Islet of Langerhans (tissue), 1 donor: Measurements from ENCODE around the gene ABCF1.
"Not testable (repeated sequence)": the region's sequence is repeated elsewhere in the genome, so short reads cannot be mapped to it uniquely, and the experiment has no call there.

Experiments used
- FAIRE-seq: peaks from one replicate; lab custom pipeline; 2011; peaks lifted over from hg19 to GRCh38; lab: Jason Lieb, UNC

The ABCF1 gene

DNA sequence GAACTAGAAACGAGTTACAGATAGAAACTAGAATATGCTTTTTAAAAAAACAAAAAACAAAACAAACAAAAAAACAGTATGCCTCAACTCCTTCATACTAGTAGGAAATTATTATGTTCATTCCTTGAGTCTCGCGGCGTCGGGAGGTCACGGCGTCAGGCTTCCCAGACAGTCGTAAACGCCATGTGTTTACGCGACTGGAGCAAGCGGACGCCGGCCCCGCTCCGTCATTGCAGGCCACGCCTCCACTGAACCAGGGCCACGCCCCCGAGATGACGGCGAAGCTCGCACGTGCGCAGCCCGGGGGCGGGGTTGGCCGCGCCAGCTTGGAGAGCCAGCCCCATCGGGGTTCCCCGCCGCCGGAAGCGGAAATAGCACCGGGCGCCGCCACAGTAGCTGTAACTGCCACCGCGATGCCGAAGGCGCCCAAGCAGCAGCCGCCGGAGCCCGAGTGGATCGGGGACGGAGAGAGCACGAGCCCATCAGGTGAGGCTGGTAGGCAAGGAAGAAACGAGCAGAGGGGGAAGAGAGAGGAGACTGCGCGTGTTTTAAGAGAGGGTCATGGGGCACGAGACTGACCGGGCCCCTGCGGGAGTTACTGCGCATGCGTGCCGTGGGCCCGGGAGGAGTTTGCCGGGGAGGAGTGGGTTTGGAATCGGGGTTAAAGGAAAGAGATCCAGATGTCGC is at the start of gene ABCF1:
Gene ABCF1, plus strand, starts transcription at position 368 of the 687 bp plus-strand sequence. Its CDS starts 46 bp downstream, at position 414.
- no peak for FAIRE-seq

DNA sequence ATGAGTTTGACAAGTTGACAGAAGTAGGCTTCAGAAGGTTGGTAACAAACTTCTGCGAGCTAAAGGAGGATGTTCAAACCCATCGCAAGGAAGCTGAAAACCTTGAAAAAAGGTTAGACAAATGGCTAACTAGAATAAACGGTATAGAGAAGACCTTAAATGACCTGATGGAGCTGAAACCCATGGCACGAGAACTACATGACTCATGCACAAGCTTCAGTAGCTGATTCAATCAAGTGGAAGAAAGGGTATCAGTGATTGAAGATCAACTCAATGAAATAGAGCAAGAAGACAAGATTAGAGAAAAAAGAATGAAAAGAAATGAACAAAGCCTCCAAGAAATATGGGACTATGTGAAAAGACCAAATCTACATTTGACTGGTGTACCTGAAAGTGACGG is 49.3 kb upstream of the ABCF1 start:
- FAIRE-seq = not testable (repeated sequence)

DNA sequence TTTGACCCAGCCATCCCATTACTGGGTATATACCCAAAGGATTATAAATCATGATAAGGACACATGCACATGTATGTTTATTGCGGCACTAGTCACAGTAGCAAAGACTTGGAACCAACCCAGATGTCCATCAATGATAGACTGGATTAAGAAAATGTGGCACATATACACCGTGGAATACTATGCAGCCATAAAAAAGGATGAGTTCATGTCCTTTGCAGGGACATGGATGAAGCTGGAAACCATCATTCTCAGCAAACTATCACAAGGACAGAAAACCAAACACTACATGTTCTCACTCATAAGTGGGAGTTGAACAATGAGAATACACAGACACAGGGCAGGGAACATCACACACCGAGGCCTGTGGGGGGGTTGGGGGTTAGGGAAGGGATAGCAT is 44.8 kb upstream of the ABCF1 start:
- FAIRE-seq = not testable (repeated sequence)

DNA sequence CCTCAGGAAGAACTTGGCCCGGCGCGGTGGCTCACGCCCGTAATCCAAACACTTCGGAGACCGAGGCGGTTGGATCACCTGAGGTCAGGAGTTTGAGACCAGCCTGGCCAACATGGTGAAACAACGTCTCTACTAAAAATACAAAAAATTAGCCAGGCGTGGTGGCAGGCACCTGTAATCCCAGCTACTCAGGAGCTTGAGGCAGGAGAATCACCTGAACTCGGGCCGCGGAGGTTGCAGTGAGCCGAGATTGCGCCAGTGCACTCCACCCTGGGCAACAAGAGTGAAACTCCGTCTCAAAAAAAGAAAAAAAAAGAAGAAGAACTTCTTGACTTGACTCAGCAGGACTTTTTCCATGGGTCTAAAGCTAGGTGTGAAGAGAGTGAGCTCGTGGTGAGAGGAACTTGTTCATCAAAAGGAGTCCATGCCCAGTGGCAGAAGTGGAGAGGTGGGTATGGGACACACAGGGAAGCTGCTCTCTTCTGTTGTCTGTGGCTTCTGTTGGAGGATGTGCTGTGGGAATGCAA is 41.8 kb upstream of the ABCF1 start:
- not testable (repeated sequence) for FAIRE-seq

DNA sequence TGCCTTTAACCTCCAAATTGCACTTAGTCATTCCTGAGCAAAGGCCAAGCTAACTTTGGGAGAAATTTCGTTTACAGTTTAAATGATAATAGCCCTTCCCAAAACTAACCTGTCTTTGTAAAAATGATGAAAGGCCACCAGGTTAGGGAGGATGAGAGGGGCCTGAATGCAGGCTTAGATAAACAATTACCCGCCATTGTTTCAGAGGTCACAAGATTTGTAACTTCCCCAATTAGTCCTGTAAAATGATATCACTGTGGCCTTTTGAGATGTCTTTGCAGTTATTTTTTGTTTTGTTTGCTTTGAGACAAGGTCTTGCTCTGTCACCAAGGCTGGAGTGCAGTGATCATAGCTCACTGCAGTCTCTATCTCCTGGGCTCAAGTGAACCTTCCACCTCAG is 41.2 kb upstream of the ABCF1 start:
- no peak for FAIRE-seq

DNA sequence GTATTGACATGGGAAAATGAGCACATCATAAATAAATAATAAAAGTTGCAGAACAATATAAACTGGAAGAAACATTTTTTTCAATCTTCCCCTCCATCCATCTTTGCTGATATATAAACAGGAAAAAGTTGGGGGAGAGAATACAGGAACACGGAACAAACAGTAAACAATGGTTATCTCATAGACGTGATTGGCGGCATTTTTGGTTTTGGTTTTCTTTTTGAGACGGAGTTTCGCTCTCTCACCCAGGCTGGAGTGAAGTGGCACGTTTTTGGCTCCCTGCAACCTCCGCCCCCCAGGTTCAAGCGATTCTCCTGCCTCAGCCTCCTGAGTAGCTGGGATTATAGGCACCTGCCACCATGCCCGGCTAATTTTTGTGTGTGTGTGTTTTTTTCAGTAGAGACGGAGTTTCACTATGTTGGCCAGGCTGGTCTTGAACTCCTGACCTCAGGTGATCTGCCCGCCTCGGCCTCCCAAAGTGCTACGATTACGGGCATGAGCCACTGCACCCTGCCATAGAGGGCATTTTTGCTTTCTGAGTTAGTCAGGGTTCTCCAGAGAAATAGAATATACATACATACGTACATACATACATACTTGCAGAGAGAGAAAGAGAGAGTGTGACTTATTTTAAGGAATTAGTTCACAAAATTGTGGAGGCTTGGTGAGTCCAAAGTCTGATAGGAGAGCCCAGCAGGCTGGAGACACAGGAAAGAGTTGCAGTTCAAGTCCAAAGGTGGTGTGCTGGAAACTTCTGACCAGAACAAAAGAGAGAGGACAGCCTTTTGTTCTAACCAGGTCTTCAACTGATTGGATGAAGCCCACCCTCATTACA is 37.6 kb upstream of the ABCF1 start:
- FAIRE-seq = no peak

DNA sequence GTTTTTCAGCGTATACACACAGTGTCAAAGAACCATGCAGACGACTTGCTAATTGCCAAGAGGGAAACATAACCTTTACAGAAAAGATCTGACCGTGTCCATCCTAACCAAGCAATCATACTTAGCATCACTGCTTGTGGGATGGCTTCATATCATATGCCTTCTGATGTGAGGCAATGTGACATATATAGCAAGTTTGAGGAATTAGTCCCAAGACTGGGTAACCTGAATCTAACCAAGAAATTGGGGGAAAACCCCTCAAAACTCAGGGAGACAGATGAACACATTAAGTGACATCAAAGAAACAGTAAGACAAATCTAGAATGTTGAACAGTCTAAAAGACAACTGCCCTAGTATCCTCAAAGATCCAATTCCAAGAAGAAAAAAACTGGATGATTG is 33.3 kb upstream of the ABCF1 start:
- FAIRE-seq = no peak

DNA sequence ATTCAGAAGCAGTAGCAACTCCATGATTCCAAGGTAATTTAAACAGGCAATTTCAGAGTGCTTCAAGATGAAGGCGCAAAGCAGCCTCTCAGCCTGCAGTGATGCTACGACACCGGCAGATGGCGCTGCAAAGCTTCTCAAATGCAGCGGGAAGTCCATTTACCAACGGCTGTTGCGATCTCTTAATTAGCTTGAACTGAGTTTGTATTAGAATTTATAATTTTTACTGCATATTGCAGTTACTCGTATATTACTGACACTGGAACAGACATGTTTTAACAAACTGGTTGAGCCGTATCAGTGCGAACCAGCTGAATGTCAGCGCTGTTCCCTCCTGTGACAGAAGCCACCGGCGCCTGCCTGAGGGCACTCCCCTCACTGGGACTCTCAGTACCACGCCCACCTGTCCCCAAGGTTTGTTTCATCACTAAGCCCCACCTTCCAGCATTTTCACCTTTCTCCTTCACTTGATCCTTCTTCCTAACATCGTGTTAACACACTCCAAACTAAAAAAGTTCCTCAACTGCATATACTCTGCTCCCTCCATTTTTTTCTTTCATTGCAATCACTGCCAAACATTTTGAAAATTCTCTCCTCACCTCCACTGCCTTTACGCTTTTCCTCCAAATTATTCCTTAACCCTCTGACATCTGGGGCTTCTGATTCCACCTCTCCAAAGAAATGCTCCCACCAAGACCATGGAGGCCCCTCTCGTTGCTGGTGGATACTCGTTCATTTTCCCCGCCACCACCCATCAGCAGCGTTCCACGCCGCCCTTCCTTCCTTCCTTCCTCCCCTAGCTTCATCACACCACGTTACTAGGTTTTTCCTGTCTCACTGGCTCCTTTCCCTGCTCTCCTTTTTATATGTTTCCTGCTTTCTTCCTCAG is 29.5 kb upstream of the ABCF1 start:
- FAIRE-seq = peak; percentile 97

DNA sequence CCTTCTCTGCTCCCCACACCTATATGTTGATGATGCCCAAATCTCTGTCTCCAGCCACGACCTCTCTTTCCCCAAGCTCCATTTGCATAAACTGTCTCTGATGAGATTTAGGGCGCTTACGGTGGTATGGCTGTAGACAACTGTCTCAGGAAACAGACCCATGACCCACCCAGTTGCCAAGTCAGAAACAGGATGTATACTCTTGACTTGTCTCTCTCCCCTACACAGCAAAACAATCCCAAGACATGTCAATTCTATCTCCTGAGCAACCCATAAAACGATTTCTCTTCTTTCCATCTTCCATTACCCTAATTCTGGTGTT is 28.9 kb upstream of the ABCF1 start:
- FAIRE-seq = no peak

DNA sequence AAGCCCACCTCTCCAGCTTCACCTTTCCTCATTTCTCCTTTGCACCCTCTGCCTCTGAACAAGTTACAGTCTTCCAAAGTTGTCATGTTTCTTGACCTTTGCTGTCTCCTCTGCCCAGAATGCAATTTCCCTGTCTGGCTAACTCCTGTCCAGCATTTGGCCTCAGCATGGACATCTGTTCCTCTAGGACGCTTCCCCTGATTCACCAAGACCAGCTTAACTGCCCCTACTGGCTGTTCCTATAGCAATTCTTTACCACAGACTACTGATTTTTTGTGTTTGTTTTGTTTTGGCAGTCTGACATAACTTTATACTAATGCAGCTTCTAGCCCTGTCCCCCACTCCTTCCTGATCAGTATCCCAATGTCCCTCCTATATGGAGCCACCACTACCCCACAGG is 28.3 kb upstream of the ABCF1 start:
- no peak for FAIRE-seq

DNA sequence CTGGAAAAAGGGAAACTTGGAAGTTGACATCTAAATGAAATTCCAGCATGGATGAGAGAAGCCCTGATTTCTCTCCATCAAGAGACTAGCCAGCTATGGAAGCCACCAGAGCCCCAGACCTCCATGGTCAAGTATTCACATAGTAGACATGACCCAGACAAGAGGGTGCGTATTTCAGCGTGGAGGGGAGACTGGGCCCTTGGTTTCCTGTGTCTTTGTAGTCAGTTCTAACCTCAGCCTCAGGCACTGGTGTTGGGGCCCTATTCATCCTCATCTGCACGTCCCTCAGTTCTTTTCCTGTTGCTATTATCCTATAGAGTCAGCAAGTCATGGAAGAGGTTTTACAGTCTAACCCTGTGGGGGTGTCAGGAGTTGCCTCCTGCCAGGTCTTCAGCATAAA is 27.4 kb upstream of the ABCF1 start:
- FAIRE-seq = no peak

DNA sequence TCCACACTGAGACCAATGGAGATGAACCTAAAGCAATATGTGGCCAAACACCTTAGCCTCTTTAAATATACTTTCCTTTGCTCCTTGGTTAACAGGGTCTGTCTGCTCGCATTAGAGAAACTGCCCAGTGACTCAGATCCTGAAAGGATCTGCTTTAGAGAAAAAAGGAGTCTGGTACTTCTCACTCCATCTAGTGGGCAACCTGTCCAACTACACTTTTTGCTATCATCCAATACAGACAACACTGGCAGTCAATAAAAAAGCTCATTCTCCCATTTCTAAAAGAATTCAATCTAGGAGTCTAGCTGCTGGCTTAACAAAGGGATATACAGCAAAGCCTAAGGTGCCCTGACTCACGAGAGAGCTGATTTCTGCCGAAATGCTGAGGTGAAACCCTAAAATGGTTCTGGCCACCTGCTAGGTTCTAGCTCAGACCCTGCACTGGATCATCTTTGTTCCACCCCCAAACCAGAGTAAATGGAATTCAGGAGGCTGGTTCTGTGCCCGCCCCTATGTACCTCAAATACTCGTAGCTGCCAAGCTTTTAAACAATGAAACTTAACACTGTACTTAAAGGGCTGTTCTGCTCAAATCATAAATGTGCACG is 26.5 kb upstream of the ABCF1 start:
- peak; percentile 95 for FAIRE-seq

DNA sequence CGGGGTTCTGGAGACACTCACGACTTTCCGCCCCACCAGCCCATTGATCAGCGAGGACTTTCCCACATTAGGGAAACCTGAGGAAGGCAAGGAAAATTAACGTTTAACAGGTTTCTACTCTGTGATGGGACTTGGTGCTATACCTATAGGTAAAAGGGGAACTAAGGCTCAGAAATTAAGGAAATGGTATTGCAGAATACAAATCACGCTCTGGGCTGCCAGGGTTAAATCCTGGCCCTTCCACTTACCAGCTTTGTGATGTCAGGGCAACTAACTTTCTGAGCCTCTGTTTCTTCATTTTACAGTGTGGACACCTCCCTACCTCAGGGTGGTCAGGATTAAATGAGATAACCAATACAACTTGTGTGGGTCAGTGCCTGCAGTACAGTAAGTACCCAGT is 23.8 kb upstream of the ABCF1 start:
- no peak for FAIRE-seq

DNA sequence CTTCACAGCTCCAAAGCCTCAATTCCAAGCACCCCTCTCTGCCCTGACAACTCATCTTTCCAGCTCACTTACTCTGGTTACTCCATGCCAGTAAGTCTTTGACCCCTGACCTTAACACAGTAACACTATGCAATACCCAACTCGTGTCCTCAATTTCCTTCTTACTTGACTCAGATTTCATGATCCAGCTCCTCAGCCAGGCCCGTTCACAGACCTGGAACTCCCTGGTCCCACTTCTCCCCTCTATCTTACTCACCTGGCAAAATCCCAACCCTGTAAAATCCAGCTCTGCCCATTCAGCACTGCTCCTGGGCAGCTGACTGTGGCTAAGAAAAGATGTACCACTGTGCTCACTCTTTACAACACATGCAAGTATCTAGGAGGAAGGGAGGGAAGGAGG is 22.9 kb upstream of the ABCF1 start:
- FAIRE-seq = no peak

DNA sequence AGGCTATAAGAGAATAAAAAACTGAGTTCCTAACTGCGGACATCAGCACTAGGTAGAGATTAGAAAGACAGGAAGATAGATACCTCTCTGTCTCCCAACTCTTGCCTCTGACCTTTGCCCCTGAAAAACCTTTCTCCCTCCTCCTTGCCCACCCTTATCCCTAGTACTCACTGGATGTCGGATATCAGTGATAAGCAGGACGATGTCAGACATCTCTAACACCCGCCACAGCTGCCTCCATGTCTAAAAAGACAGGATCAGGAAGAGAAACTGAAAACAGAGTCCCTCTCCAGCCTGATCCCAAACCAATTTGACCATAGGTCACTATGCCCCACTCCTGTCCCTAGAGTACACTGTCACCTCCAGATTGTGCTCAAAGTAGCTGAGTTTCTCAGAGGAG is 16.8 kb upstream of the ABCF1 start:
- no peak for FAIRE-seq

DNA sequence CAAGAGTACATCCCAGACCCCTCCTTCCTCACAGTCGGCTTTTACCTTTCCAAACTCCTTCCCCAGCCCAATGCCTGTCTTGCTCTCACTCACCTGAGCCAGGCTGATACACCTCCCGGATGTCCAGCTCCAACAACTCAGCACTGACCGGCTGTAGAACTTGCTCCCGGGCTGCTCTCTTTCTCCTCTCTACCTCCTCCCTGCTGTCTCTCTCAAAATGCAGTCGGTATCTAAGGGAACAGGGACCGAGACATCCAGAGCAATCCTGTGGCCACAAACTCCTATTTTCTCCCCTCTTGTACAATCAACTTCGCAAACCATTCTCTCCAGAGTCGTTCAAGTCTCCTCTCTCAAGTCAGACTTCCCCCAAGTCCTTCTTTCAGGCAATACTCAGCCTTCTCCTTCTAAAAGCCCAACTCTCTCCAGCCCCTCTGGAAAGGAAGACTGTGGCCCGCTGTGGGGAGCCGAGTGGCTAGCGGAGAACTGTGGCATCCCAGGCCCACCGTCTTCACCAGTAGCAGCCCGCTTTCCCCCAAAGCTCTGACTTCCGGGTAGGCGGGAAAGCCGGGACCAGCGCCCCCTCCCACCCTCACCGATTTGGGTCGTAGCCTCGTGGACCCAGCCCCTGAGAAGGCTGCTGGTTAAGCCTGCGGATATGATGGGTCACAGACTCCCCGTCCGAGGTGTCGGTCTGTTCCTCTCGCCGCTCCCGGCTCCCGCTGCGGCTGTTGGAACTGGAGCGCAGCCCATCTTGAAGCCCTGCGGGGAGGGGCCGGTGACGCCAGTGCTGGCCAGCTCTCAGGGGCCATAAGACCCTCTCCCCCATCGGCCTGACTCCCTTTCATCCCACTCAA is 16.1 kb upstream of the ABCF1 start:
- FAIRE-seq = no peak

DNA sequence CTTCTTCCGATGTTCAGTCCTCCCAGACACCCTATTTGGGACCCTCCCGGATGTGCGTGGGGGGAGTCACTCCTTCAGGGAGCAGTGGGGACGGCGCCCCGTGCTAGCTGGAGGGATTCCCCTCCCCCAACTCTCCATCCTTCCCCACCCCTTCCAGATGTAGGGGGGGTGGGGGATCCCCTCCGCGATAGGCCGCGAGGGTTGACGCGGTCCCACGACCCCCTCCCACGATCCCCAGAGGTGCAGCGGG is 15.5 kb upstream of the ABCF1 start:
- no peak for FAIRE-seq

DNA sequence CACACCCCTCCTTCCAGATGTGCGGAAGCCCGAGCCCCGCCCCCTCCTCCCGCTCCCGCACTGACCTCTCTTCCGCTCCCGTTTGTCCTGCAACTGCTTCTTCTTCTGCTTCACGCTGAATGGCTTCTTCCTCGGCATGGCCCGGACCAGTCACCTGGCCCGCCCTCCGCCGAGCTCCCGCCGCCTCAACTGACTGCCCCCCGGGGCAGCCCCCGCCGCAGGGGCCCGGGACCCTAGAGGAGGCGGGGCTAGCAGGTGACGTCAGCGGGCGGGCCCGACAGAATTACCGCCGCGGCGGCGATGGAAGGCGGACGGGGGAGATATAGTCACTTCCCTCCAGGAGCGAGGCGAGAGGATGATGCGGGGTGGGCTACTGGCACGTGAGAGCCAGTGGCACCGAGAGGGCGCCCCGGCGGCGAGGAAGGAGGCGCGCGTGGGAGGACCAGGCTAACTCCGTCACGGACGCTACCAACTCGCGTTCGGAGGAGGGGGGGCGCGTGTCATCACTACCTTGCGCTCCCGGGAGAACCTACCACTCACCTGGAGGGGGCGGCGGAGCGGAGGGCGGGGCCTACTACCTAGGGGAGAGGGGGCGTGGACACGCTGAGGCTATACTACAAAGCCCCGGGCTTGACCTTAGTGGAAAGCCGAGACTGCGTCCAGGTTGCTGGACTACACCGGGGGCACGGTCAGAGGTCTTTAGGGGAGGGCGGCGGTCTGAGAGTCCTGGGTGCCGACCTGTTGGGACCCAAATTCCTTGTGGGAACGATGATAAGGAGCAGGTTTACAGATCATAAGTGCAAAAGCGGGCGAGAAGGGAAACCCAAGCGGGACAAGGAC is 15.0 kb upstream of the ABCF1 start, which contains the start of gene GNL1:
Gene GNL1, minus strand, starts transcription at position 424 of the 840 bp plus-strand sequence. Its CDS starts 286 bp downstream, at position 138.
- no peak for FAIRE-seq

DNA sequence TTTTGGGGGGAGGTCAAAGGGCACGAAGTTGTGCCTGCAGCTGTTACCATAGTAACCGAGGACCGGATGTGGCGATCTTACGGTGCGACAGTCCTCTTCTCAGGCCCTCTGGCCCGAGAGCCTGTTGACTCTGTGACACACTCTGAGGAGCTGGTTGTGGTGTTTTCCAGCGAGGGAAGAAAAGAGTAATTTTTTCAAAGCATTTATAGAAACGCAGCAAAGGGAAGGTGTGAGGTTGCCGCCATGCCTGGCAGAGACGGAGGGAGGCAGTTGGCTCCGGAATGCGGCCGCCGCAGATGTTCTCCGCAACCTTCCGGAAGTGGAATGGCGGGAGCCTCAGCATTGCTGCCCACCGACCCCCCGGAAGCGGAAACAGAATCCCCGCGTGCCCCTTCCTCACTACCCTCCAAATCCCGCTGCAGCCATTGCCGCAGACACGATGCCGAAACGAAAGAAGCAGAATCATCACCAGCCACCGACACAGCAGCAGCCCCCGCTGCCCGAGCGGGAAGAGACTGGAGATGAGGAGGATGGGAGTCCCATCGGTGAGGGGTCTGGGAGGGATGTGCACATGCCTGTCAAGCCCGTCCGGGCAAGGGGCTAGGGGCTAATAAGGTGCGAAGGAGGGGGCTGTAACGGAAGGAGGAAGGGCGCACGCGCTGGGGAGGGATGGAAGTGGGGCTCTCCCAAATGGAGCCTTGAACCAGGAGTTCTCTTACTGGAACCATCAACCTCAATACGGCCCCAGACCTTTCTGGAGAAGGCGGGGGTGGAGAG is 14.1 kb upstream of the ABCF1 start, which contains the start of gene PRR3:
Gene PRR3, plus strand, starts transcription at position 390 of the 777 bp plus-strand sequence. Its CDS starts 50 bp downstream, at position 440.
- no peak for FAIRE-seq

DNA sequence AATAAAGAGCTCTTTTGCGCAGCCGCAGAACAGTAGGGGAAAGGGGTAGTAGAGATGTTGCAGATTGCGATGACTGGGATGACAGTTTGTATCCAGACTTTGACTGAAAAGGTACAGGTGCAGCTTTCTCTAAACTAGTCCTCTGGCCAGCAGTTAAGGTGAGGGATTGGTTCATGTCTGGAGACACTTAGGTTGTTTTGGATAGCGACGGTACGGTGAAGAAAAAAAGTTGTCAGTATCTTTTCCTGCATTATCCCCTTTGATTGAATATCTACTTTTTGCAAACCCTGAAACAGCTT is 13.6 kb upstream of the ABCF1 start:
- FAIRE-seq = no peak
